Activated CD4-positive, alpha-beta T cell treated with anti-CD3 and anti-CD28 coated beads, Interleukin-2, amount 50 U/mL, for 4 hours (primary cell): ENCODE data around the gene BIRC6.
"Not testable (repeated sequence)": the region's sequence is repeated elsewhere in the genome, so short reads cannot be mapped to it uniquely, and the experiment has no call there.

ENCODE experiments used
- DNase-seq, 2 experiments: peaks; one replicate each; pipeline ENCODE4 v3.0.0-alpha.2; 2020

Gene BIRC6

GRCh38 chr2:32453242-32454062, 96.6 kb downstream of the BIRC6 start:
- DNase-seq: no peak

GRCh38 chr2:32455816-32456215, 99.0 kb downstream of the BIRC6 start:
- DNase-seq: no peak

GRCh38 chr2:32456808-32457207, 100.0 kb downstream of the BIRC6 start:
- DNase-seq: no peak

GRCh38 chr2:32457814-32458213, 101.0 kb downstream of the BIRC6 start:
- DNase-seq: no peak

- DNase-seq: not testable (repeated sequence)
Observed at GRCh38 chr2:32460861-32461260, 104.0 kb downstream of the BIRC6 start.

- no peak for DNase-seq
Observed at GRCh38 chr2:32463110-32463509, 106.3 kb downstream of the BIRC6 start.

- no peak for DNase-seq
Observed at GRCh38 chr2:32464431-32464830, 107.6 kb downstream of the BIRC6 start.

GRCh38 chr2:32472605-32473004, 115.8 kb downstream of the BIRC6 start:
- no peak for DNase-seq

- DNase-seq: no peak
Observed at GRCh38 chr2:32474381-32474780, 117.6 kb downstream of the BIRC6 start.

GRCh38 chr2:32478889-32479620, 122.2 kb downstream of the BIRC6 start:
- no peak for DNase-seq

- DNase-seq: no peak
Observed at GRCh38 chr2:32479993-32480392, 123.2 kb downstream of the BIRC6 start.

GRCh38 chr2:32482471-32482870, 125.6 kb downstream of the BIRC6 start:
- no peak for DNase-seq

- DNase-seq: no peak
Observed at GRCh38 chr2:32484937-32485336, 128.1 kb downstream of the BIRC6 start.

GRCh38 chr2:32485399-32485798, 128.6 kb downstream of the BIRC6 start:
- DNase-seq: no peak

- DNase-seq: no peak
Observed at GRCh38 chr2:32489061-32489460, 132.2 kb downstream of the BIRC6 start.

- no peak for DNase-seq
Observed at GRCh38 chr2:32491346-32491745, 134.5 kb downstream of the BIRC6 start.

GRCh38 chr2:32495139-32495538, 138.3 kb downstream of the BIRC6 start:
- DNase-seq: no peak

- no peak for DNase-seq
Observed at GRCh38 chr2:32496662-32497061, 139.8 kb downstream of the BIRC6 start.

- no peak for DNase-seq
Observed at GRCh38 chr2:32498306-32498705, 141.5 kb downstream of the BIRC6 start.

GRCh38 chr2:32502941-32503340, 146.1 kb downstream of the BIRC6 start:
- no peak for DNase-seq

GRCh38 chr2:32504877-32505478, 148.2 kb downstream of the BIRC6 start:
- DNase-seq: no peak

GRCh38 chr2:32506446-32506845, 149.6 kb downstream of the BIRC6 start:
- no peak for DNase-seq

- no peak for DNase-seq
Observed at GRCh38 chr2:32514946-32515345, 158.1 kb downstream of the BIRC6 start.

GRCh38 chr2:32516567-32516966, 159.7 kb downstream of the BIRC6 start:
- DNase-seq: no peak
